NCI-H2107 treated with DMSO at 0.1 percent for 48 hours (cell line): ENCODE data around the gene COPA.
A peak's percentile ranks its signal among the peaks of the same experiment; 100 is the strongest.
"Not testable (repeated sequence)": the region's sequence is repeated elsewhere in the genome, so short reads cannot be mapped to it uniquely, and the experiment has no call there.

Experiments used
- DNase-seq: peaks from one replicate; lab custom pipeline; 2025; ENCODE audit not compliant: unreplicated experiment; lab: John Stamatoyannopoulos, UW

COPA gene

DNA sequence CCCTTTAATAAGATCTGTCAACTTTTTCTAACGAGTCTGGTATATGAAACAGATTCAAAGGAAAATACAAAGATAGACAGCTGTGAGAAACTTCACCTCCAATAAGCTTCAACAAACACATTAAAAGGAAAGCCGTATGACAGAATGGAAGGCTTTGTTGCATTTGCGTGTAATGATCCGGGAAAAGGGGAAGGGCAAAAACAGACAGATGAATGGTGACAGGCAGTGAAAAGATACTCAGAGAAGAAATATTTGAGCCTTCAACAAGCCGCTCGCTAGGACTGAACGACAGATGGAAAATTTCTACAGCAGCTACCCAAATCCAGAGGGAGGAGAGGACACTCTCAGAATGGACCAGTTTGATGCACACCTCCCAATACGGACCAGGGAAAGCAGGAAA lies 14.9 kb downstream of the COPA start:
- DNase-seq = peak; percentile 60

DNA sequence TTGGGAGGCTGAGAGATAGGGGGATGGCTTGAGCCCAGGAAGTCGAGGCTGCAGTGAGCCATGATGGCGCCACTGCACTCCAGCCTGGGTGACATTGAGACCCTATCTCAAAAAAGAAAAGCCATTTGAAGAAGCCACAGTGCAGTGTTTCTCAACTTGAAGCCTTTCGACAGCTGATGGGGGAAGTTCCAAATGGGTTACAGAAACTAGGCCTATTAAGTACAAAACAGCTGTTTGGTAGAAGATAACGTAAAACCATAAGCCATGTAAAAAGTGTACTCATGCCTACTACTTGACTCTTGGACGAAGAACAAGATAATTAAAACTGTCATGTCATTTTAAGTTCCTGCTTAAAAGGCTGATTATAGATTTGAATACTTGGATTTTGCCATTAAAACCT lies 16.6 kb downstream of the COPA start:
- DNase-seq = no peak

DNA sequence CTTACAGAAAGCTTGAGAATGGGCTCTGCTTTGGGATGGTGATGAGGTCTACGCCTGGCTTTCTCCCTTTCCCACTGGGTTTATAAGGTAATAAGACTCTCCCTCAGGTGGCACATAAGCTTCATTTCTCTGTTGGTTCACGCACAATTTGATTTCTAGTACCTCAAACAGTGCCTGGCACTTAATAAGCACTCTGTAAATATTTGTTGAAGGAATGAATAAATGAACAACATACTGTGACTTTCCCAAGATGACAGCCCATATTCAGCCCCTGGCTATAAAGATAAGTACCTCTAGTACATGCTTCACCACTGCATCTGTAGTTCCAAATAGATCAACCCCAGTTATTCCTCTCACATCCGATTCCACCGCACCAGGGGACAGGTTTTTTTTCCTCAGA lies 17.8 kb downstream of the COPA start:
- DNase-seq = peak; percentile 99

DNA sequence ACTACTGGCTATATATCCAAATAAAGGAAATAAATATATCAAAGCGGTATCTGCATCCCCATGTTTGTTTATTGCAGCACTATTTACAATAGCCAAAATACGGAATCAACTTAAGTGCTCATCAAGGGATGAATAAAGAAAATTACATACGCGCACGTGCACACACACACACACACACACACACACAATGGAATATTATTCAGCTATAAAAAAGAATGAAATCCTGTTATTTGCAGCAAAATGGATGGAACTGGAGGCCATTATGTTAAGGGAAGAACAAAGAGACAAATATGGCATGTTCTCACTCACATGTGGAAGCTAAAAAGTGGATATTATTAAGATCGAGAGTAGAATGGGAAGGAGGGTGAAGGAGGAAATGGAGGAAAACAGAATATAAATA lies 20.2 kb downstream of the COPA start:
- DNase-seq = no peak

DNA sequence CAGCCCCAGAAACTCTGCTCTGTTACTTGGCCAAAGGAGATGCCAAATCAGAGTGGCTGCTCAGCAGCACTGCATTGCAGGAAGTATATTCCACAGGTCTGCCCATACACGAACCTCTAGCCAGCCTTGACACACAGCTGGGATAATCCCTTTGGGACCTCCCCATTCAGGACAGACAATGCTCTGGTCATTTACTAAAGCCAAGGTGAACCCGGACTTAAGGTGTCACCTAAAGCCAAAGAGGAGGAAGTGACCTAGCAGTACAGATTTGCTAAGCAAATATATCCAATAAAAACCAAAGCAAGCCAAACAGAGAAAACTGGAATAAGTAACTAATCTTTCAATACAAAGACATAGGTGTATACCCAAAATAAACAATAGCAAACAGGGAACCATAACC lies 27.7 kb downstream of the COPA start:
- DNase-seq = no peak

DNA sequence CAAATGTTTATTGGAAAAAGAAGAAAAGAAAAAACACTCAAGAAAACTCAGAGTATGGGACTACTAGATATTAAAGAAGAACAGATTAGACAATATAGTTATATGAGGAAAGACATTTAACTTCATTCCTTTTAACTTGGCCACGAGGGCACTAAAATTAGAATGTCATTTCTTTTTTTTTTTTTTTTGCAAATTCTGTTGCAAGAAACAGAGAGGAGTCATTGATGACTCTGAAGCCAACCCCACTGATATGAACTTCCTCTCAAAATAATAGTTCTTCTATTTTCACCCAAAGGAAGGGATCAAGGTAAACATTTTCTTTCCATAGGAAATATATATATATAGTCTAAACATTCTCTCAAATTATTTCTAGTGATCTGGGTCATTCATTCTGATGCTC lies 33.5 kb downstream of the COPA start:
- DNase-seq = no peak

DNA sequence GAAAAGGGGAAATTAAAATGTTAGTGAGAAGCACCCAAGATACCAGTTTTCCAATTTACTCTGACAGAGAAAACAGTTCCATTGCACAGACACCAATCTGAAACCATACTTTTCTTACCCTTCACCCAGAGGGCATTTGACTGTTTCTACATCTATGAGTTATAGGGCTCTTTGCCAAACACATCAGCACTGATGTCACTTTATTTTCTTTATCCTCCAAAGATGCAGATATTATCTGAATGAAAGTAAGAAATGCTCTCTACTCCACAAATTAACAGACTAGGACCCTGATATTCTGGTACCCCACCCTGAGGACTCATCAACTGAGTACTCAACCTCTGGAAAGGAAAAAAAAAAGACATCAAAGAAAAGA lies 33.9 kb downstream of the COPA start:
- no peak for DNase-seq

DNA sequence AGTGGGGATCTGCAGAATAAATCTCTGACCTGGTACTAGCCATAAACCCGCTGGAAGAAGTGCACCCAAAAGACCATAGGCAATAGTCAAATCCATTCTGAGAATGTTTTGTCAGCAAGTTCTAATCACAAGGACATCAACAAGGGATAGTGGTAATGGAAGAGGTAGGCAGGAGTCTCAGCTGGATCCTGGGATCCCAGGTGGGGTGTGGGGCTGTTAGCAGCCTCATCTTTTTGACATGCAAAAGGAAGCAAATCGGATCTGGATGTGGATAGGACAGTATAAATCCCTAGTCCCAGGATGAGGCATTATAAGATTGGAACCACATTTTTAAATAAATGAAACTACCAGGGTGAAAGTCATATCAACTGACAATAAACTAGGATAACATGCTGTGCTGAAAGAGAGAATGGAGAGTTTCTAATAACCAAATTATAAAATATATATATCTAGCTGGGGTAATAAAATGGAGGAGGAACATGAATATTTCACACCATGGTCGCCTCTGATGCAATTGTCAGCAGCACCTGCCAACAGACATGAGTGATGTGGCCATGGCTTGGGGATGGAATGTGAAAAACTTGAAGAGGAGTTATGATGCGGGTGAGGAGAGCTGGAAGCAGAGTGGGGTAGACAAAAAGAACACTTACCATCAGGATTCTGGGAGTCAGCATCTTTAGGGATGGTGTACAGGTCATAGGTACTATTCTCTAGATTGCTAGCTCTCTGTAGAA lies 34.4 kb downstream of the COPA start:
- no peak for DNase-seq

DNA sequence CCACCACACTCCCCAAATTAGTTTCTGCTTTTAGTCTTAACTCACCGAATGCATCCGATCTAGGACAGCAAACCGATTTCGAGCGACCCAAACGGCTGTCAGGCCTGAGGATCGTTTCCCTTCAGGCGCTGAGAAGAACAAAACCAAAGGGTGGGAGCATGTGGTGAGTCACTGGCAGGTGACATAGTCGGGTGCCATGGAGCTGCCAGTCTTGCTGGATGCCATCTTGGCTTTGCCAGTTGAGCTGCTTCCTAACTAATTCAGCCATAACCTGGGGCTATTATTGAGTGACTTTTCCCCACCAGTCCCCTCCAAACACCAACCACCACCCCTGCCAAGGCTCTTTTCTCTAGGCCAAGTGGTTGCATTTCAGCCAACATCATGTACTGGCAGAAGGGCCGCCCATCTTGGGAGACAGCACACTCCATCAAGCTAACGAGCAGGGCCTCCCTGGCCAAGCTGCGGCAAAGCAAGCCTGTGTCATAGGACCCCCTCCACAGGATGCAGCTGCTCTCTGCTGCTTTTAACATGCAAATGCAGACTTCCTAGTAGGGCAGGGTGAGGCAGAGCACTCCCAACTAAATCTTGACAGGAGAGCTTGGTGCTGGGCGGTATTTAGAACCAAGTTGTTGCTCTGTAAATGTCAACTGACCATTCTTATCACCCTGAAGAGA lies 35.8 kb downstream of the COPA start:
- DNase-seq = no peak

DNA sequence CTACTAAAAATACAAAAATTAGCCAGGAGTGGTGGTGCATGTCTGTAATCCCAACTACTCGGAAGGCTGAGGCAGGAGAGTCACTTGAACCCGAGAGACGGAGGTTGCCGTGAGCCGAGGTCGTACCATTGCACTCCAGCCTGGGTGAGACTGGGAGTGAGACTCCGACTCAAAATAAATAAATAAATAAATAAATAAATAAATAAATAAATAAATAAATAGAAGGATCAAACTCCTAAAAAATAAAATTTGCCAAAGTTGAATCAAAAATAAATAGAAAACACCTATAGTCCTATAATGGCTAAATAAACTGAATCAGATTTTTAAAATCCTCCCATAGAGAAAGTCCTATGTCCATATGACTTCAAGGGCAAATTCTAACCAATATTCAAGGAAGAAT lies 42.9 kb downstream of the COPA start:
- DNase-seq = no peak

DNA sequence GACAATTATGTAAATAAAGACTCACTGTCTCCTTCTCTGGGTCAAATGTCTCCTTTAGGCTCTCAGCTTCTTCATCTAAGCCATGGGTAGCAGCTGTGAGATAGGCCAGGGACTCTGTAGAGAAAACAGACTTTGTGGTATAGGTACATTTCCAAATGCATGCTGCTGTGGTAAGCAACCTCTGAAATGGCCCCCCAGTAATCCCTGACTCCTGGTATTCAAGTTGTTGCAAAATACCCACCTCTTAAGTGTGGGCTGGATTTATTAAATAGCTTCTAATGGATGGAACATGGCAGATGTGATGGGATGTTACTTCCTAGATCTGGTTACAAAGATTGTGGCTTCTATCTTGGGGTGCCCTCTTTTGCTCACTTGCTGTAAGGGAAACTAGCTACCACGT lies 47.0 kb downstream of the COPA start:
- no peak for DNase-seq

DNA sequence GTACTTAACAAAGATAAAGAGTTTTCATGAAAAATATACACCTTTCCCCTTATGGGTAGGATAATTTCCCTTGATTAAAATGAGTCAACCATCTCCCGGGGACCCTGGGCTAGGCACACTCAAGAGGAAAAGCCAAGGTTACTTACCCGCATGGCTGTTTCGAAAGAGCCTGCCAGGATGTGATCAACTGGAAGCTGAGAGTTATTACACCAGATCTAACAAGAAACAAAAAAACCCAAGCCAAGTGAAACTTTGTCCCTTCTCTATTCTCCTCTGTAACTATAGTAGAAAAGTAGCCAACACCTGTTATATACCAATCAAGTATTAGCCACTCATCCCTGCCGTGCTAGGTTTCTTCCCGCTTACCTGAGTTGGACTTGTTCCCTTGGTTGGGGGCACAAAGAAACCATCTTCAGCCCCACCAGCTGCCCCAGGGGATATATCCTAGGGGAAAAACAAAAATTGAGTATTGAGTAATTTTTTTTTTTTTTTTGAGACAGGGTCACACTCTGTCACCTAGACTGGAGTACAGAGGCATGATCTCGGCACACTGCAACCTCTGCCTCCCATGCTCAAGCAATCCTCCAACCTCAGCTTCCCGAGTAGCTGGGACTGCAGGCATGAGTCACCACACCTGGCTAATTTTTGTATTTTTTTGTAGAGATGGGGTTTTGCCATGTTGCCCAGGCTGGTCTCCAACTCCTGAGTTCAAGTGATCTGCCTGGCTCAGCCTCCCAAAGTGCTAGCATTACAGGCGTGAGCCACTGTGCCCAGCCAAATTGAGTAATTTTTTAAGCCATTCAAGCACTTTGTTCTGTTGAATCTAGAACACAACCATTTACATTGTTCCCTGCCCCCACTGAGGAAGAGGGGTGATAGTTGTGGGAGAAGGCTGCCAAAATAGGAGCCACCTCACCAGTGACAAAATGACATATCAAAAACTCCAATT lies 49.8 kb downstream of the COPA start:
- no peak for DNase-seq

DNA sequence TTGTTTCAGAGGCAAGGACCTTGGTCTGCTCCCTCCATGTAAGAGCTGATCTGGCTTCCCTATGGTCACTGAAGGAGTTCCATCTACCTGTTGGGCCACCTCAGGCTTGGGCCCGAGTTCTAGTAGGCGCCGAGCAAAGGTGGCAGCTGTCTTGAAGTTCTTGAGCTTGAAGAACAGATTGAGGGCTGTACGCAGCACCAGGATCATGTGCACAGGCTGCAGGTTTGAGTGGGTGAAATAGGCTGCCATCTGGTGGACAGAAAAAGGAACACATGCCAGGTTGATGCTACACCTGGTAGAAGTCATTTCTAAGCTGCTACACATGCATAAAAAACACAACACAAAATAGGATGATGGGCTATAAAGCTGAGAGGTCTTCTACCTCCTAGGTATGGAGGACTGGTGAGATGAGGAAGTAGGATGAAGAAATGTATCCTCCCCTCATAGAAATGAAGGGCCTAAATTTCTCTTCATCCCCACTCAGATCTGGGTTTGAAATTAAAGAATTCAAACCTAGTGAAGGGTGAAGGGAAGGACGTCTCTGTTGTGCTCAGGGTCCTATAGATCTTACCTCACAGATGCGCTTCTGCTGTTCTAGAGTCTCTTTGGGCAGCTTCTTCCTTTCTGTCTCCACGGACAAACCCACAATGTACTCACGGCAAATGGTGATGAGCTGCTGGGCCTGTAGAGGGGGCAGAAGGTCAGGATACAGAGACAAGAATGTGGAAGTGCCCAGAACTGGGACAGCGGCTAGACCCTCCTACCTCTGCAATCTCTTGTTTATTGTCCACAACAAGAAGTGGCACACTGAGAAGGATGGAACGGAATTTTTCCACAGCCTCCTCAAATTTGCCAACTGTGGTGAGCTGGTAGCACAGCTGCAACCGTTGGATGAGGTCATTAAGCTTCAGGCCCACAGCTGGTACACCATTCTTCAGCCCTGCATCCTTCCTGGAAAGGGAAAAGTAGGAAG lies 51.5 kb downstream of the COPA start:
- DNase-seq = peak; percentile 81

DNA sequence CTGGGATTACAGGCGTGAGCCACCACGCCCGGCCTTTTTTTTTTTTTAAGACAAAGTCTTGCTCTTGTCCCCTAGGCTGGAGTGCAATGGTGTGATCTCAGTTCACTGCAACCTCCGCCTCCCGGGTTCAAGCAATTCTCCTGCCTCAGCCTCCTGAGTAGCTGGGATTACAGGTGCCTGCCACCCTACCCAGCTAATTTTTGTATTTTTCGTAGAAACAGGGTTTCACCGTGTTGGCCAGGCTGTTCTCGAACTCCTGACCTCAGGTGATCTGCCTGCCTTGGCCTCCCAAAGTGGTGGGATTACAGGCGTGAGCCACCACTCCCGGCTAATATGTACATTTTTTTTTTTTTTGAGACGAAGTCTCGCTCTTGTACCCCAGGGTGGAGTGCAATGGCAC lies 55.3 kb downstream of the COPA start:
- not testable (repeated sequence) for DNase-seq

DNA sequence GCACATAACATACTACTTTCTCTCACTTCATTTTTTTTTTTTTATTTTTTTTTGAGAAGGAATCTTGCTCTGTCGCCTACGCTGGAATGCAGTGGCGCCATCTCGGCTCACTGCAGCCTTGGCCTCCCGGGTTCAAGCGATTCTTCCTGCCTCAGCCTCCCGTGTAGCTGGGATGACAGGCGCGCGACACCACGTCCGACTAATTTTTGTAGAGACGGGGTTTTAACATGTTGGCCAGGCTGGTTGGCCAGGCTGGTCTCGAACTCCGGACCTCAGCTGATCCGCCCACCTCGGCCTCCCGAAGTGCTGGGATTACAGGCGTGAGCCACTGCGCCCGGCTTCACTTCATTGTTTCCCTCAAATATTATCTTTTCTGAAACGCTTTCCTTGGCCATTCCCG lies 57.5 kb downstream of the COPA start:
- no peak for DNase-seq

DNA sequence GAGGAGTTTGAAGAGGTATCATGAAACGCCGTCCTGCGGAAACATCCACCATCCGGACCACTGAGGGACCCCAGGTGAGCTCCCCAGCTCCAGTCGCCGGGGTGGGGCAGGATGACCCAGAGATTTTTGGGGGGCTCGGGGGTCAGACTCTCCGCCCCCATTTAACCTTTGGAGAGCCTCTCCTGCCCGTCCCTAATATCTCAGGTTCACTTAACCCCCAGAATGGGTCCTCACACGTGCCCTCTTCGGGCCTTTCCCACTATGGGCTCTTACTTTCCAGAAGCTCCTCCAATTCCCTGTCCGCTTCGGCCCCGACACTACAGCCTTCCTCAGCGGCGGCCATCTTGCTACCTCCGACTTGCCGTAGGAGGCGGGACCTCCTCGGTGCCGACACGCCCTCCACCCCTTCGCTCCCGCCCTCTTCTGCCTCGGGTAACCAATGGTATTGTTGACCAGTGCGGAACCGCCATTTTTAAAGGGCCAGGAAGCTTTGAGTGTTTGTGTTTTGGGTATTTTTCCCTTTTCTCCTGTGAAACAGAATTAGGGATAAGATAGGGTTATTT lies 58.2 kb downstream of the COPA start, which contains the start of gene PEX19:
PEX19 (minus strand) TSS at position 352 of the 563 bp plus-strand sequence; CDS start at position 343, 9 bp downstream.
- peak; percentile 82 for DNase-seq

DNA sequence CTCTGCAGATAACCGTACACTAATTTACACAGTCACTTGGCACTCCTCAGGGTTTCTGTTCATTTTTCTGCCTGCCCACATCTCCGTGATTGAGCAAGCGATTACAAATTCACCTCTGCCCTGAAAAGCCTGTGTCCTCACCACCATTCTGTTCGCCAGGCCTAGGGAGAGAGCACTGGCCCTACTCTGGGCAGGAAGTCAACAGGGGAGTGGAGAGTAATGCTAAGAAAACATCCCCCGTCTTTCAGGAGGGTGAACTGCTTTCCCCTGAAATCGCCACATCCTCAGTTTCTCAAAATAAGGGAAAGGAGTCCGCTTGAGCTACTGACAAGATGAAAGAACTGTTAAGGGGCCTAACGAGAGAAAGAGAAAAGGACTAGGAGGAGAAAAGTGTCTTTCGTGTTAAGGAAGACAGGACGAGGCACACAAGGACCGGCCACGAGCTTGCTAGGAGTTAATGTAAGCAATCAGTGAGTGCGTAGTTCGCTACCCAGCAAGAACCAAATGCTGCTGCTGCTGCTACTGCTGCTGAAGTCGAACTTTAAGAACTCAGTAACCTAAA lies 58.7 kb downstream of the COPA start:
- DNase-seq = no peak

DNA sequence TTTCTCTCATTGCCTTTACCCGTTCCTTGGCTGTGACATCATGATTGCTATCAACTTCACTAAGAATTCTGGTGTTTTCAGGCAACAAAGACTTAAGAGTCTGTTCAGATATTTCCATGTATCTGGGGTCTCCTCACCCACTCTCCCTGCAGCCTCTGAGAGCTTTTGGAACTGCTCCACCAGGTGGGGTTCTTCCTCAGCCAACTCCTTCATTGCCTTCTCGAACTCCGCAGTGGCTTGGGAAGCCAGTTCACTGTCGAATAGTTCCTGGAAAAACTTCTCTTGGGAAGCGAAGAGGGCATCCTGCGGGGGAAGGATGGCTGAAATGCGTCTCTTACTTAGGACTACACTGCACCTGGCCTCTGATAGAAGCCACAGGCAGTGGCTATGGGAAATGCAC lies 60.2 kb downstream of the COPA start:
- DNase-seq = no peak

DNA sequence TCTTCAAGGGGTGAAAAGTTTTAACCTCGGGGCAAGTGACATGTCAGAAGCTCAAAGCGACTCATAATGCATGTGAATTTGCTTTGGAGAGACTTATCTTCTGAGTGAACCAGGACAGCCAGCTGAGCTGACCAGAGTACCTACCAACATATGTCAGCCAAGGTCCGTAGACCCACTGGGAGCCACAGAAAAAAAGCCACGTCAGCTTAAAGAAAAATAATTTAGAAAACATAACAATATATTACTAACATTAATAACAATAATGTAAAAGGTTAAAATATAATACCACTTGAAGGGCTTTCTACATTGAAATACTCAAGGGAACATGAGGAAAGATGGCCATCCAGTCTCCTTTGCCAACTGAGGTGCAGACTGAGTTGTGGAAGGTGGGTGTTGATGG lies 65.1 kb downstream of the COPA start:
- DNase-seq = no peak

DNA sequence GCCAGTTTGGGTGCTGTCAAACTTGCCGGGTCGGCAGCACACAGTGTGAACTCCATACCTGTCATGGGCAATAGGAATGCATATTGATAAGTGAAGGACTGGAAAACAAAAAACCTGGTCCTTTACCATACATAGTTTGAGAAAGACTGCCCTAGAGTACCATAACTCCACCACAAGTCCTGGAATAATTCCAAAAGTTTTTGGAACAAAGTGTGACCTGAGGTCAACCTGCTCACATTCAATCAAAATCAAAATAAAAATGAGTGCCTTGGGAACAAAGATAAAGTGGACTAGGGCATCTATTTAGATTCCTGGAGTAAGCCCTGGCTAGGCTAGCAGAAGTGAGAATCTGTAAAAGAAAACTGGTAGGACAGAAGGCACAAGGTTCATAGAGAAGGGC lies 65.7 kb downstream of the COPA start:
- DNase-seq = no peak
